Non-pigmented ciliary epithelial cell (primary cell): ENCODE measurements around the gene PHF5A.

Source experiments
- DNase-seq: peaks from one replicate; pipeline ENCODE4 v3.0.0-alpha.2; 2010; ENCODE audit warnings: low read depth

Gene PHF5A

DNA sequence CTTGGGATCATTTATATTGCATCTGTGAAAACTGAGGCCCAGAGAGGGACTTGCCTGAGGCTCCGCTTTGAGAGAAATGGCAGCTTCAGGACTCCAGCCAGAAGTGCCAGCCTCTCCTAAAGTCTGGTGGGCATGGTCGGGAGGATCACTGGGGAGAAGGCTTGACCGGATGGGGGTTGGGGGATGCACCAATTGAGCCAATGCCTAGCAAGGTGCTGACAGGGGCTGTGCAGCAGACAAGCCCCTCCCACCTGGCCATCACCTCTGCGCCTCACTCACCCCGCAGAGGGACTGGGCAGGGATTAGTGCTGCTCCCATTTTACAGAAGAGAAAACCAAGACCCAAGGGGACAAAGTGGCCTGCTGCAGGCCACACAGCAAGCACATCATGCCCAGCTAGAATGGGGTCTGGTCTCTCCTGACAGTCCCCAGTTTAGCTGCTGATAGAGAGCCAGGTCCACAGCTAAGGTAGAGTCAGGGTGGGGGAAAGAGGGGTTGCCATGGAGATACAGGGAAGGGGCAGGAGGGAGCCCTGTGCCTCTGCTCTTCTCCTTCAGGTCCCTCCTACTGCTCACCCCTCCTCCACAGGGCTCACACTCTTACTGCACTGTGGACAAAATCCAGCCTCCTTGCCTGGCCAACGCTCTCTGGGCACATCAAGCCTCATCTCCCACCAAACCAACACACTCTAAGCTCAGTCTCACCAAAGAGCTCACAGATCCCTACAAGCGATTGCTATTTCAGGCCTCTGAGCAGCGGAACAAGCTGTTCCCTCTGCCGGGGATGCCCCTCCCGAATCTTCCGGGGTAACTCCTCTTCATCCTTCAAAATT is 57.3 kb downstream of the PHF5A start:
- no peak for DNase-seq

DNA sequence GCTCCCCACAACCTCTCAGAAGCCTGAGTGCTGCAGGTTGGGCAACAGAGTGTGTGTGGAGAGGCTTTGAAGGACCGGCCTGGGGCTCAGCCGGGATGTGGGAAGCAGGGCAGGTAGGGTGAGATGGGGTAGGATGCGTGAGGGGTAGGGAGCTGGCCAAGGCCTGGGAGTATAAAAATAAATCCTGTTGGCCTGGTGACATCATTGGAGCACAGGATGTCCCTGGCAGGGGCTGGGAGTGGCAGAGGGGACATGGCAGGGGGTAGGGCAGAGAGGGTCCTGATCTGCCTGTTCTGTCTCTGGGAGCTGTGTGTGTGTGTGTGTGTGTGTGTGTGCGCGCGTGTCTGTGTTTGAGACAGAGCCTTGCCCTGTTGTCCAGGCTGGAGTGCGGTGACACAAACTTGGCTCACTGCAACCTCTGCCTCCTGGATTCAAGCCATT is 58.2 kb downstream of the PHF5A start:
- no peak for DNase-seq
